ENCODE results near the gene CALD1.
A peak's percentile ranks its signal among the peaks of the same experiment; 100 is the strongest.

Gene CALD1

DNA sequence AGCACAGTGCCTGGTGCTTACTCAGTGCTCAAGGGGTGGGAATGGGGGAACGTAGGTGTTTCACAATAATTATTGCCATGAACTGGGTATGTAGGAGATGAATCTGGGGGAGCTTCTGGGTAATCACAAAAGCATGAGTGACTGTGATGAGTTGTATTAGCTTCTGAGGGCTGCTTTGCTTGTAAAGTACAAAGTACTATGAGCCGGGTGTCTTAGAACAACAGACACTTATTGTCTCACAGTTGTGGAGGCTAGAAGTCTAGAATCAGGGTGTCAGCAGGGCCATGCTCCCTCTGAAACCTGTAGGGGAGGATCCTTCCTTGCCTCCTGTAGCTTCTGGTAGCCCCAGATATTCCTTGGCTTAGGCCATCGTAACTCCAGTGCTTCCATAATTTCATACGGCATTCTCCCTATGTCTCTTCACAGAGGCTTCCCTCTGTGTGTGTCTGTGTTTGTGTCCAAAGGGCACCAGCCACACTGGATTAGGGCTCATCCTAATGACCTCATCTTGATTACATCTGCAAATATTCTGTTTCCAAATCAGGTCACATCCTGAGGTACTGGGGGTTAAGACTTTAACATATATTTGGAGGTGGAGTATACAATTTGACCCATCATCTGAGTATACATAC lies 122.1 kb downstream of the CALD1 start:
- DNase-seq: no peak
- no peak overlapping the region for H2AFZ ChIP-seq (ENCODE audit: low read depth, low read length)
- peaks cover 6% of the 10 kb centered on the region for H3K9me3 ChIP-seq (ENCODE audit: control insufficient read depth, low read length)
- no peak overlapping the region for H4K91ac ChIP-seq (ENCODE audit: low read length)
- no peak overlapping the region for H3K4me3 ChIP-seq (ENCODE audit: insufficient read depth in 1 of 2, low read depth in 1 of 2, low read length in 2 of 2)
- H2BK120ac ChIP-seq (ENCODE audit: low read depth, low read length): no peak overlapping the region
- H3K9ac ChIP-seq (ENCODE audit: low read length): peak overlapping the region; percentile 19
- no peak overlapping the region for H4K8ac ChIP-seq (ENCODE audit: low read length)
- WGBS: 92% methylated on average over 4 of the region's 4 CpGs
- peaks cover 36% of the 10 kb centered on the region for H3K79me1 ChIP-seq (replicated peaks; ENCODE audit: low read length, poor library complexity, severe bottlenecking)
- no peak overlapping the region for H2BK12ac ChIP-seq (ENCODE audit: low read length in 2 of 2)
- H3K27ac ChIP-seq (ENCODE audit: low read length, poor library complexity, severe bottlenecking): no peak overlapping the region
- H2BK15ac ChIP-seq (ENCODE audit: low read depth, poor library complexity, severe bottlenecking): no peak overlapping the region
- no peak overlapping the region for H2AK5ac ChIP-seq (ENCODE audit: low read length, severe bottlenecking)
- H3K23ac ChIP-seq (ENCODE audit: low read length in 2 of 2): no peak overlapping the region
- peaks cover 6% of the 10 kb centered on the region for H3K4me1 ChIP-seq (ENCODE audit: control insufficient read depth, insufficient read depth, low read depth, low read length)
- no peak overlapping the region for H3K4me2 ChIP-seq (ENCODE audit: low read length, poor library complexity, severe bottlenecking)
- H3K14ac ChIP-seq (ENCODE audit: low read length in 2 of 2): no peak overlapping the region
- no peak overlapping the region for H3K4ac ChIP-seq (ENCODE audit: low read depth in 1 of 2, low read length in 2 of 2)
- H3K18ac ChIP-seq (ENCODE audit: low read depth in 1 of 2, low read length in 2 of 2): no peak overlapping the region
- no peaks in the 10 kb centered on the region for H3K27me3 ChIP-seq (ENCODE audit: control insufficient read depth in 1 of 2, insufficient read depth in 1 of 2, low read length in 2 of 2)
- no peak overlapping the region for H2BK5ac ChIP-seq (ENCODE audit: low read depth, low read length, poor library complexity, severe bottlenecking)
- H3K36me3 ChIP-seq (ENCODE audit: control insufficient read depth in 1 of 2, insufficient read depth in 2 of 2, low read depth in 1 of 2, low read length in 2 of 2): peaks cover 11 to 57% of the 10 kb centered on the region in 2 experiments

DNA sequence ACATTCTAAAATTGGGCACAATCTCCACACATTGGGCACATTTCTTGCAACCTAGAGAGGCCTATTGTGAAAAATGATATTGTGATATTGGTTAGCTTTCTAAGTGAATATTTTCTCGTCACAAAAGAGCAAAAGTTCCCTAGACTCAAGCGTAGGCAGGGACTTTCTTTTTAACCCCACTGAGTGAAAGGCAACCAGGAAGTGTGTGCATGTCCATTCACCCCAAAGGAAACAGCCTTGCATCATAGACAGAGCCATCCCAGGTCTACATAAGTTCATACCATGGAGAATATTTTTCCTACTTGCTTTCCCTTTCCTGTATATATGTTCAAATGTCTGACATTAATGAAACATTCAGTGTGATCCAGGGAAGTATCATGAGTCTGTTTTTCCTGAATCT lies 122.6 kb downstream of the CALD1 start:
- H3K27ac ChIP-seq (ENCODE audit: low read length, poor library complexity, severe bottlenecking): no peak overlapping the region
- no peak overlapping the region for H3K14ac ChIP-seq (ENCODE audit: low read length in 2 of 2)
- H3K27me3 ChIP-seq (ENCODE audit: control insufficient read depth in 1 of 2, insufficient read depth in 1 of 2, low read length in 2 of 2): no peaks in the 10 kb centered on the region
- H3K79me1 ChIP-seq (replicated peaks; ENCODE audit: low read length, poor library complexity, severe bottlenecking): peaks cover 36% of the 10 kb centered on the region
- no peak overlapping the region for H3K9ac ChIP-seq (ENCODE audit: low read length)
- no peak overlapping the region for H3K4me2 ChIP-seq (ENCODE audit: low read length, poor library complexity, severe bottlenecking)
- no peak overlapping the region for H3K4me3 ChIP-seq (ENCODE audit: insufficient read depth in 1 of 2, low read depth in 1 of 2, low read length in 2 of 2)
- H3K23ac ChIP-seq (ENCODE audit: low read length in 2 of 2): no peak overlapping the region
- H3K4me1 ChIP-seq (ENCODE audit: control insufficient read depth, insufficient read depth, low read depth, low read length): peaks cover 6% of the 10 kb centered on the region
- peaks cover 11 to 52% of the 10 kb centered on the region in 2 experiments for H3K36me3 ChIP-seq (ENCODE audit: control insufficient read depth in 1 of 2, insufficient read depth in 2 of 2, low read depth in 1 of 2, low read length in 2 of 2)
- H4K8ac ChIP-seq (ENCODE audit: low read length): no peak overlapping the region
- 100% methylated on average over 2 of the region's 2 CpGs for WGBS
- no peak overlapping the region for H3K4ac ChIP-seq (ENCODE audit: low read depth in 1 of 2, low read length in 2 of 2)
- H2BK5ac ChIP-seq (ENCODE audit: low read depth, low read length, poor library complexity, severe bottlenecking): no peak overlapping the region
- H3K18ac ChIP-seq (ENCODE audit: low read depth in 1 of 2, low read length in 2 of 2): peak overlapping the region in 1 of 2 experiments; percentile 52
- no peak overlapping the region for H4K91ac ChIP-seq (ENCODE audit: low read length)
- peaks cover under 1% of the 10 kb centered on the region for H3K9me3 ChIP-seq (ENCODE audit: control insufficient read depth, low read length)
- no peak overlapping the region for H2AK5ac ChIP-seq (ENCODE audit: low read length, severe bottlenecking)
- no peak for DNase-seq
- no peak overlapping the region for H2BK120ac ChIP-seq (ENCODE audit: low read depth, low read length)
- H2BK12ac ChIP-seq (ENCODE audit: low read length in 2 of 2): no peak overlapping the region
- H2AFZ ChIP-seq (ENCODE audit: low read depth, low read length): no peak overlapping the region
- H2BK15ac ChIP-seq (ENCODE audit: low read depth, poor library complexity, severe bottlenecking): no peak overlapping the region

DNA sequence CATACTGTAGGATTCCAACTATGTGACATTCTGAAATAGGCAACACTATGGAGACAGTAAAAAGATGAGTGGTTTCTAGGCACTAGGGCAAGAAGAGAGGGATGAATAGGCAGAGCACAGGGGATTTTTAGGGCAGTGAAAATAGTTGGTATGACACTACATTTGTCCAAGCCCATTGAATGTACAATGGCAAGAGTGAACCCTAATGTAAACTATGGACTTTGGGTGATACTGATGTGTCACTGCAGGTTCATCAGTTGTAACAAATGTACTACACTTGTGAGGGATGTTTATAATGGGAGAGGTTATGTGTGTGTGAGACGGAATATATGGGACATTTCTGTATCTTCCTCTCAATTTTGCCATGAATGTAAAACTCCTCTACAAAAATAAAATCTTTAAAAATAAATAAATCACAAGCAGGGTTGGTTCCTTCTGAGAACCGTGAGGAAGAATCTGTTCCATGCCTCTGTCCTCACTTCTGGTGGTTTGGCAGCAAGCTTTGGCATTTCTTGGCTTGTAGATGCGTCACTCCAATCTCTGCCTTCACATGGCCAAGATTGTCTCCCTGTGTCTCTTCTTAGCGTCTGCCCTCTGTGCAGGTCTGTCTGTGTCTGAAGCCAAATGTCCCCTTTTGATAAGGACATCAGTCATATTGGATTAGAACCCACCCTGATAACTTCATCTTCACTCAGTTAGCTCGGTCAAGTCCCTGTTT lies 123.8 kb downstream of the CALD1 start:
- H3K14ac ChIP-seq (ENCODE audit: low read length in 2 of 2): no peak overlapping the region
- no peak overlapping the region for H2BK5ac ChIP-seq (ENCODE audit: low read depth, low read length, poor library complexity, severe bottlenecking)
- no peak for DNase-seq
- H2BK120ac ChIP-seq (ENCODE audit: low read depth, low read length): no peak overlapping the region
- no peak overlapping the region for H3K9ac ChIP-seq (ENCODE audit: low read length)
- H4K8ac ChIP-seq (ENCODE audit: low read length): no peak overlapping the region
- no peak overlapping the region for H3K4me2 ChIP-seq (ENCODE audit: low read length, poor library complexity, severe bottlenecking)
- over 99% methylated on average over 4 of the region's 5 CpGs for WGBS
- no peak overlapping the region for H3K23ac ChIP-seq (ENCODE audit: low read length in 2 of 2)
- H3K4me3 ChIP-seq (ENCODE audit: insufficient read depth in 1 of 2, low read depth in 1 of 2, low read length in 2 of 2): no peak overlapping the region
- H2BK12ac ChIP-seq (ENCODE audit: low read length in 2 of 2): peak overlapping the region in 1 of 2 experiments; percentile 25
- H2AFZ ChIP-seq (ENCODE audit: low read depth, low read length): no peak overlapping the region
- peaks cover 36% of the 10 kb centered on the region for H3K79me1 ChIP-seq (replicated peaks; ENCODE audit: low read length, poor library complexity, severe bottlenecking)
- no peak overlapping the region for H3K27ac ChIP-seq (ENCODE audit: low read length, poor library complexity, severe bottlenecking)
- H3K27me3 ChIP-seq (ENCODE audit: control insufficient read depth in 1 of 2, insufficient read depth in 1 of 2, low read length in 2 of 2): no peaks in the 10 kb centered on the region
- H2BK15ac ChIP-seq (ENCODE audit: low read depth, poor library complexity, severe bottlenecking): no peak overlapping the region
- H3K18ac ChIP-seq (ENCODE audit: low read depth in 1 of 2, low read length in 2 of 2): no peak overlapping the region
- no peak overlapping the region for H3K4ac ChIP-seq (ENCODE audit: low read depth in 1 of 2, low read length in 2 of 2)
- H4K91ac ChIP-seq (ENCODE audit: low read length): no peak overlapping the region
- H3K36me3 ChIP-seq (ENCODE audit: control insufficient read depth in 1 of 2, insufficient read depth in 2 of 2, low read depth in 1 of 2, low read length in 2 of 2): peaks cover 3 to 42% of the 10 kb centered on the region in 2 experiments
- H2AK5ac ChIP-seq (ENCODE audit: low read length, severe bottlenecking): no peak overlapping the region
- H3K9me3 ChIP-seq (ENCODE audit: control insufficient read depth, low read length): no peaks in the 10 kb centered on the region
- peaks cover 6% of the 10 kb centered on the region for H3K4me1 ChIP-seq (ENCODE audit: control insufficient read depth, insufficient read depth, low read depth, low read length)

DNA sequence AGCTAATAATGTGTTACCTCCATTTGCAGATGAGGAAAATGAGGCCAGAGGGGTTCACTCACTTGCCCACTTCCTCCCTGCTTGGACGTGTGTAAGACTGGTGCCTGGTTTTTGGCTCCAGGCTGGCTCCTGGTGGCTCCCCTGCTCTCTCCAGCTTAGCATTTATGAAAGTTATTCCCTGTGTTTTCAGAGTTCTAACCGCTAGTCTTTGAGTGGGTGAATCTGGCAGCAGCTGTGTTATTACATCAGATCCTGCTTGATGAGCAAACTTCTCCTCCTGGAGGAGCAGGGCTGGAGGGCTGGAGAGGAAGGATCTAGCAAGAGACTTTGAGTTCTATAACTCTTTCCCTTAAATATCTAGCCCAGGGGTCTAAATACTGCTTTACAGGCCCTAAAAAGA lies 125.9 kb downstream of the CALD1 start:
- H3K4me3 ChIP-seq (ENCODE audit: insufficient read depth in 1 of 2, low read depth in 1 of 2, low read length in 2 of 2): peak overlapping the region in 1 of 2 experiments; percentile 4
- no peak overlapping the region for H3K4me2 ChIP-seq (ENCODE audit: low read length, poor library complexity, severe bottlenecking)
- no peak overlapping the region for H4K91ac ChIP-seq (ENCODE audit: low read length)
- peaks cover 35% of the 10 kb centered on the region for H3K79me1 ChIP-seq (replicated peaks; ENCODE audit: low read length, poor library complexity, severe bottlenecking)
- H3K27me3 ChIP-seq (ENCODE audit: control insufficient read depth in 1 of 2, insufficient read depth in 1 of 2, low read length in 2 of 2): no peaks in the 10 kb centered on the region
- H3K36me3 ChIP-seq (ENCODE audit: control insufficient read depth in 1 of 2, insufficient read depth in 2 of 2, low read depth in 1 of 2, low read length in 2 of 2): peaks cover 0 to 31% of the 10 kb centered on the region in 2 experiments
- no peaks in the 10 kb centered on the region for H3K9me3 ChIP-seq (ENCODE audit: control insufficient read depth, low read length)
- H2AFZ ChIP-seq (ENCODE audit: low read depth, low read length): no peak overlapping the region
- WGBS: 48% methylated on average over 2 of the region's 2 CpGs
- no peak overlapping the region for H2BK15ac ChIP-seq (ENCODE audit: low read depth, poor library complexity, severe bottlenecking)
- no peak overlapping the region for H3K4ac ChIP-seq (ENCODE audit: low read depth in 1 of 2, low read length in 2 of 2)
- H3K23ac ChIP-seq (ENCODE audit: low read length in 2 of 2): no peak overlapping the region
- H4K8ac ChIP-seq (ENCODE audit: low read length): no peak overlapping the region
- no peak overlapping the region for H2BK12ac ChIP-seq (ENCODE audit: low read length in 2 of 2)
- no peak overlapping the region for H3K27ac ChIP-seq (ENCODE audit: low read length, poor library complexity, severe bottlenecking)
- peak overlapping the region; percentile 81 for H3K9ac ChIP-seq (ENCODE audit: low read length)
- no peak overlapping the region for H3K14ac ChIP-seq (ENCODE audit: low read length in 2 of 2)
- no peak overlapping the region for H2BK5ac ChIP-seq (ENCODE audit: low read depth, low read length, poor library complexity, severe bottlenecking)
- no peak overlapping the region for H2BK120ac ChIP-seq (ENCODE audit: low read depth, low read length)
- H3K4me1 ChIP-seq (ENCODE audit: control insufficient read depth, insufficient read depth, low read depth, low read length): peaks cover under 1% of the 10 kb centered on the region
- no peak overlapping the region for H2AK5ac ChIP-seq (ENCODE audit: low read length, severe bottlenecking)
- peak; percentile 92 for DNase-seq
- no peak overlapping the region for H3K18ac ChIP-seq (ENCODE audit: low read depth in 1 of 2, low read length in 2 of 2)
